Small intestine (tissue), 7 donors: Measurements from ENCODE around the gene AGAP6. TPM values are rescaled to one million over a fixed set of nuclear protein-coding genes. Genes with fewer than 3 reads are reported as not detected.
"Not testable (repeated sequence)": the region's sequence is repeated elsewhere in the genome, so short reads cannot be mapped to it uniquely, and the experiment has no call there.

ENCODE experiments used
- DNase-seq, 2 donors: peaks; one replicate each; pipeline versions ENCODE4 v3.0.0 to v3.0.0-alpha.2; 2013
- FAIRE-seq: peaks from 2 replicates; lab custom pipeline; 2012; peaks lifted over from hg19 to GRCh38; lab: Jason Lieb, UNC
- H3K27ac ChIP-seq, 3 donors: one replicate each; pipeline ENCODE4 v1.5.1; 2013; ENCODE audit warnings: low read length in 2 of 3, mild to moderate bottlenecking in 2 of 3, control low read depth in 1 of 3, inconsistent platforms in 1 of 3, low read depth in 1 of 3, moderate library complexity in 1 of 3
- H3K27me3 ChIP-seq, 3 donors: one replicate each; pipeline ENCODE4 v1.6.1; 2013; ENCODE audit warnings: low read length in 3 of 3, inconsistent platforms in 1 of 3; ENCODE audit not compliant: control insufficient read depth in 3 of 3, insufficient read depth in 3 of 3
- H3K36me3 ChIP-seq, 3 donors: one replicate each; pipeline ENCODE4 v1.6.1; 2013; ENCODE audit warnings: low read length in 3 of 3, inconsistent platforms in 1 of 3, low read depth in 1 of 3, mild to moderate bottlenecking in 1 of 3, moderate library complexity in 1 of 3; ENCODE audit not compliant: control insufficient read depth in 3 of 3, insufficient read depth in 2 of 3
- H3K4me1 ChIP-seq, 3 donors: one replicate each; pipeline ENCODE4 v1.6.1; 2013; ENCODE audit warnings: low read length in 2 of 3, inconsistent platforms in 1 of 3, low read depth in 1 of 3, mild to moderate bottlenecking in 1 of 3, moderate library complexity in 1 of 3; ENCODE audit not compliant: control insufficient read depth in 3 of 3, insufficient read depth in 2 of 3
- H3K4me3 ChIP-seq, 3 donors: one replicate each; pipeline ENCODE4 v1.5.1; 2013; ENCODE audit warnings: low read length in 3 of 3, control low read depth in 1 of 3, inconsistent platforms in 1 of 3, low read depth in 1 of 3, mild to moderate bottlenecking in 1 of 3, moderate library complexity in 1 of 3
- H3K9me3 ChIP-seq, 2 donors: one replicate each; pipeline ENCODE4 v1.6.1; 2013; ENCODE audit warnings: low read depth in 1 of 2, low read length in 1 of 2; ENCODE audit not compliant: control insufficient read depth in 2 of 2, insufficient read depth in 1 of 2
- WGBS, 3 donors: extraction: QIAGEN DNeasy Blood & Tissue Kit; methylation state at CpG; one replicate each; pipeline ENCODE4 v1.1.7; 2013; 5-methylcytosine and 5-hydroxymethylcytosine counted together
- polyA plus RNA-seq, 4 donors: library from polyadenylated mRNA; stranded (reverse) in 3 of 4; unstranded in 1 of 4; fragments of 200-250 nt in 3 of 4; fragments of 120-200 nt in 1 of 4; gene quantifications; one replicate each; pipeline versions ENCODE4 v1.2.1 to v1.2.3, GENCODE V29; 2013
- donor health status: healthy with polysubstance abuse.
- donor health status: control.
- donor health status: control.
- donor health status: Bipolar disorder and iron deficiency.
- donor health status: healthy.

AGAP6 gene
- polyA plus RNA-seq, 4 donors: 8.7 to 34.4 (median 17.4) TPM

DNA sequence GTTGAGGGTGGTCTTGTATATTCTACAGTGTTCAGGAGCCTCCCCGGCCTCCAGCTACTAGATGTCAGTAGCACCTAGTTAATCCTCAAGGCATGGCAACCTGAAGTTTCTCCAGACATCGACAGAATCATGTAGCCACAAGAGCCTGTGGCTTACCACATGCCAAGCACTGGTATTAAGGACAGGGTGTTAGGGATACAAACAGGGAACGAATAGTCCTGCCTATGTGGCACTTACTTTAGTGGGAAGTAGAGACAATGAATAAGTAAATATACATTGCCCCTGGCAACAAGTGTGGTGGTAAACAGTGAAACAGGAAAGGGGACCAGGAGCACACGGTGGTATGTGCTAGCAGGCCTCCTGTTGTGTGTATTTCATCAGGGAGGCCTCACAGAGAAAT is 47.1 kb downstream of the AGAP6 start:
- FAIRE-seq, H3K36me3 ChIP-seq, H3K27ac ChIP-seq, H3K4me3 ChIP-seq, H3K27me3 ChIP-seq, H3K4me1 ChIP-seq, H3K9me3 ChIP-seq, DNase-seq: not testable (repeated sequence)
- 50 to 58% (median 57%) methylated on average over 4 of the region's 4 CpGs for WGBS, 3 donors

DNA sequence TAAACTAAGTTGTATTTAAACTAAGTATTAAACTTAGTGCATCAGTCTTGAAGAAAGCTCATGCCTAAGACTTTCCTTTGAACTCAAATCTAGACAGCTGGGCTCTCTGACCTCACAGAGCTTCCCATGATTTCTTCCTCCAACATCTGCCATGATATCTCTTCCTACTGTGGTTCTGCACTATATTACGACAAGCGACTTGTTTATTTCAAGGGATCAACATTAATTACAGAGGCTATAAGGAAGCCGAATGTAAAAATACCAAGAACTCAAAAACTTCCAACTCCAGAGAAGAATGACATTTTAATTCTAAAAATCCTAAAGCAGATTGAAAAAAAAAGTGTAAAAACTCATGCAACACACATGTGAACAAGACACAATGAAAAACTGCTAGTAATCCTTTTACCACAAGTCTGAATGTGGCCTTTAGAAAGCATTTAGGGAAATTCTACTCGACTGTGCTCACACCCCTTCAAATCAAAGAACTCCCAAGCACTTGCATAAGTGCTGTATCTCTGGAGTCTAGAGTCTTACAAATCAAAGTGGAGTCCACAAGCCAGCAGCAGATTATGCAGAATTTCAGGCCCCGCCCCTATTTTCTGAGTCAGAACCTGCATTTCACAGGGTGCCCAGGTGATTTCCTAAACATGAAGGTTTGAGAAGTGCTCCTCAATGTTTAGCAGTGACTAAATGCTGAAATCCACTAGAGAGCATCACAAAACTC is 56.9 kb downstream of the AGAP6 start:
- WGBS, 3 donors: 63 to 65% (median 65%) methylated on average over 5 of the region's 5 CpGs
- H3K9me3 ChIP-seq: no peaks in the 10 kb centered on the region
- no peaks in the 10 kb centered on the region for H3K36me3 ChIP-seq
- H3K4me3 ChIP-seq: no peak overlapping the region
- DNase-seq: no peak
- no peaks in the 10 kb centered on the region for H3K27me3 ChIP-seq
- peak; percentile 49 for FAIRE-seq
- H3K27ac ChIP-seq: no peak overlapping the region
- no peaks in the 10 kb centered on the region for H3K4me1 ChIP-seq

DNA sequence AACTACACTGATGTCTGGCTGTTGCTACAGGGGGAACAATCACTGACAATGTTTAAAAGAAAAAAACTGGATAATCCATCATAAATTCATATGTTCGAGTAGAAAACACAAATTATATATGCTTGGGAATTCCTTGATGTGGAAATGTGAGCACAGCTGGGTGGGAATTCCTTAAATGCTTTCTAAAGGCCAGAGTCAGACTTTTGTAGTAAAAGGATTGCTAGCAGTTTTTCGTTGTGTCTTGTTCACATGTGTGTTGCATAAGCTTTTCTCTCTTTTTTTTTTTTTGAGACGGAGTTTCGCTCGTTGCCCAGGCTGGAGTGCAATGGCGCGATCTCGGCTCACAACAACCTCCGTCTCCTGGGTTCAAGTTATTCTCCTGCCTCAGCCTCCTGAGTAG is 58.3 kb downstream of the AGAP6 start:
- 71 to 96% (median 78%) methylated on average over 9 of the region's 9 CpGs for WGBS, 3 donors
- not testable (repeated sequence) for DNase-seq, H3K4me1 ChIP-seq, FAIRE-seq, H3K27me3 ChIP-seq, H3K36me3 ChIP-seq, H3K27ac ChIP-seq, H3K4me3 ChIP-seq, H3K9me3 ChIP-seq

DNA sequence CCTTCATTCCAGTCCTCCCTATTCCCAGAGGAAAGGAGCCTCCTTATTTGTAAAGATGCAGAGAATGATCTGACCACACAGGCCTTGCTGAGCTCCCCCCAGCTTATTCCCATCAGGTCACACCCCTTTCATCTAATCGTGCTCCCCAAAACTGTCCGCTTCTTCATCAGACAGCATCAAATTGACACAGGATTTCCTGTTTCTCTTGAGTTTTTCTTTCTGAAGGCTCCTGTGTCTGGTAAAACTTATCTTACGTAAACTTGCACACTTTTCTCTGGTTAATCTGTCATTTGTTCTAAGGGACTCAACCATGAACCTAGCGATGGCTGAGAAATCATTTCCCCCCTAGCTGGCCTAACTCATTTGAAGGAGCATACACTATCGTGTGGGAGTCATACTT is 59.4 kb downstream of the AGAP6 start:
- not testable (repeated sequence) for FAIRE-seq, H3K27me3 ChIP-seq, H3K36me3 ChIP-seq, H3K27ac ChIP-seq, H3K4me3 ChIP-seq, H3K4me1 ChIP-seq, DNase-seq, H3K9me3 ChIP-seq
- 77 to 95% (median 84%) methylated on average over 2 to 5 of the region's 5 CpGs for WGBS, 3 donors

DNA sequence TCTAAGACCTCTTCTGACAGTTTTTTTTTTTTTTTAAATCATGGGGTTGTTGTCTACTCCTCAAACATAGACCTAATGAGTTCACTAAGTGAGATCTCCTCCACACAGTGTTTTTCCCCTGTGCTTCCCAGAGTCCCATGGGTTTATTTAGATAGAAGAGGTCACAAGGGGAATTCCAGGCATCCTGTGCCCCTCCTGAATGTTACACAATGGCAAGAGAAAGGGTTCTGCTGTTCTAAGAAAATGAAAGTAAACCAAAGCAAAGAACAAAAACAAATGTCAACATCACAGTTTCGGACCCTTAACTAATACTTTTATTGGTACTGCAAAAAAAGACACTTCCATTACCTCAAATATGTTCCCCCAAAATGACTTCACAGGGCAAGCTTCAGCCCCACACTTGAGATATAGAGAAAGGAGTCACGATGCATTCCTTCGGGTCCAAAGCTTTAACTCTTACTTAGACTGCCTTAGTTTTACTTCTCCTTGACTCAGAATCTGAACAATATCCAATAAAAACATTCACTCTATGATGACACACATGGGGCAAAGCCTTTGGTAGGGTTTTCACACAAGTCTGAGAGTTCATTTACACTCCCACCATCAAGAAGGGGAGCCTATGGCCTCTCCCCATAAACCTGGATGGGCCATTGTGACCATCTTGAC is 63.9 kb downstream of the AGAP6 start:
- not testable (repeated sequence) for FAIRE-seq, H3K4me3 ChIP-seq
- peak; percentile 10 to 21 for DNase-seq

DNA sequence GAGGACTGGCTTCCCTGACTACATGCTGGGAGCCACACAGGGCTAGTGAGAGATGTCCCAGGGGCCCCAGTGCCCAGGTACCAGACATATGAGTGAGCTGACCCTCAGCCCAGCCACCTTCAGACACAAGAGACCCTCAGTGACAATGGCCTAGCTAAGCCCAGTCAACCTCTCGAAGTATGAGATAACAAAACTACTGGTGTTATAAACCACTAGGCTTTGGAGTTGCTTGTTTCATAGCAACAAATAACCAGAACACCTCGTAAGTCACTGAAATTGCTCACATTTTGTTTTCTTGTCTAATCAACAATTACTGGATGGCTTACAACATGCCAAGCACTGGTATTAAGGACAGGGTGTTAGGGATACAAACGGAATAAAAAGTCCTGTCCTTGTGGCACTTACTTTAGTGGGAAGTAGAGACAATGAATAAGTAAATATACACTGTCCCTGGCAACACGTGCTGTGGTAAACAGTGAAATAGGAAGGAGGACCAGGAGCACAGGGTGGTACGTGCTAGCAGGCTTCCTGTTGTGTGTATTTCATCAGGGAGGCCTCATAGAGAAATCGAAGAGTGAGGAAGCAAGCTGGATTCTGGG is 64.7 kb downstream of the AGAP6 start:
- peak overlapping the region in 1 of 3 donors; percentile 70 for H3K27ac ChIP-seq
- WGBS, 3 donors: 63 to 83% (median 73%) methylated on average over 6 of the region's 6 CpGs
- H3K4me1 ChIP-seq, H3K4me3 ChIP-seq, H3K27me3 ChIP-seq, DNase-seq, FAIRE-seq, H3K36me3 ChIP-seq, H3K9me3 ChIP-seq: not testable (repeated sequence)

More for the DNA sequence above, 63.9 kb downstream of the AGAP6 start:
- H3K4me1 ChIP-seq, H3K27me3 ChIP-seq, H3K9me3 ChIP-seq, H3K36me3 ChIP-seq: not testable (repeated sequence)
- WGBS, 3 donors: 35 to 52% (median 43%) methylated on average over 3 of the region's 3 CpGs
- H3K27ac ChIP-seq: peak overlapping the region in 1 of 3 donors; percentile 70

DNA sequence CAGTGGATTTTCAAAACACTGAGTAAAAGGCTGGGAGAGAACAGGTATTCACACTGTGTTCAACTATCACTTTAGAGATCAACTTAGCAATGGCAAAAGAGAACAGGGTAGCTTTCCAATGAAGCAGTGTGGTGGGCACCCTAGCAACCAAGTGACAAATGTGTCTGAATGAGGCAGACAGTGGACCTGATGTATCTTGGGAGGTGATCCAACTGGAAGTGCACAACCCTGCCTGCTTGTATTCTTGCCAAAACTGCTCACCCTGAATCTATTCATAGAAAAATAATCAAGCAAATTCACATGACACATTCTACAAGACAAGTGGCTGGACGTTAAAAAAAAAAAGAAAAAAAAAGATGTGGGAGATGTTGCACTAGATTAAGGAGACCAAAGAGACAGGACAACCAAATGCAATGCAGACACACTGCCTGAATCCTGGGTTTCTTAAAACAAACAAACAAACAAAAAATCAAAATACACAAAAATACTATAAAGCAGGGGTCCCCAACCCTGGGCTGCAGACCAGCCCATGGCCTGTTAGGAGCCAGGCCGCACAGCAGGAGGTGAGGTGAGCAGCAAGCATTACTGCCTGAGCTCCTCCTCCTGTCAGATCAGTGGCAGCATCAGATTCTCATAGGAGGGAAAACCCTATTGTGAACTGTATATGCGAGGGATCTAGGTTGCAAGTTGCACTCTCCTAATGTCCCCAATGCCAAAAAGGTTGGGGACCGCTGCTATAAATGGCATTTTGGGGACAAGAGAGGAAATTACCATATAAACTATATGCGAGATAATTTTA is 67.5 kb downstream of the AGAP6 start:
- 48 to 65% (median 64%) methylated on average over 5 of the region's 5 CpGs for WGBS, 3 donors
- H3K27ac ChIP-seq, H3K9me3 ChIP-seq, H3K4me1 ChIP-seq, H3K4me3 ChIP-seq, FAIRE-seq, H3K27me3 ChIP-seq, H3K36me3 ChIP-seq, DNase-seq: not testable (repeated sequence)

DNA sequence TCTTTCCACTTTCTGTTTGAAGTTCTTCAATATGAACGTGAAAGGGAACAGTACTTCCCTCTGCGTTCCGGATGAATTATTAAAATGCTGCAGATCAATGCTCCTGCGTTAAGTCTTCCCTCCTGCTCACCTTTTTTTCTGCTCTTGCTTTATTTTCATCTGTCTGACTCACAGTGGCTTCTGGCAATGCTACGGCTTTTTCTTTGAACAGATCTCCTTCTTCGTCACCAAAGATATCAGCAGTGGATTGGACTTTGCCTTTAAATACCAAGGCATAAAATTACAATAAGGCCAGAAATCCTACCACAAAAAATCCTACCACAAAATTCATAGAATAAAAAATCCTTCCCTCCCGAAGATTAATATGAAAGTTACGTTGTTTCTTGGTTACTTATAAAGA is 68.4 kb downstream of the AGAP6 start:
- DNase-seq: peak; percentile 36 to 56
- FAIRE-seq: not testable (repeated sequence)
- 8 to 58% (median 38%) methylated on average over 8 of the region's 8 CpGs for WGBS, 3 donors

More for the DNA sequence above, 68.4 kb downstream of the AGAP6 start:
- H3K27ac ChIP-seq: peak overlapping the region in 1 of 3 donors; percentile 55
- not testable (repeated sequence) for H3K9me3 ChIP-seq, H3K36me3 ChIP-seq, H3K27me3 ChIP-seq, H3K4me3 ChIP-seq, H3K4me1 ChIP-seq
